Loucy (cell line): ENCODE measurements around the gene NFYB.

Source experiments
- CTCF ChIP-seq: fragments of 200-600 bp; sonication (generic); conservative IDR thresholded peaks from 2 replicates; pipeline ENCODE4 v1.5.1; 2014; ENCODE audit warnings: mild to moderate bottlenecking, antibody characterized with exemption, low read length
- EZH2phosphoT487 ChIP-seq: fragments of 200-600 bp; IDR thresholded peaks from 2 replicates; pipeline ENCODE4 v1.6.1; 2018; ENCODE audit warnings: antibody characterized with exemption, mild to moderate bottlenecking, moderate library complexity, borderline replicate concordance

GRCh38 chr12:104163631-104164030 lies 25.6 kb upstream of the NFYB start:
- TF ChIP-seq CTCF, result no peak
- TF ChIP-seq EZH2phosphoT487, result no peak
